OCI-LY7 (cell line): Measurements from ENCODE around the gene SMURF1. TPM values are rescaled to one million over a fixed set of nuclear protein-coding genes. Genes with fewer than 3 reads are reported as not detected.

Experiments used
- BruUV-seq: library from RNA; stranded (reverse); fragments of 400-500 nt; replicated peaks from 2 replicates; lab custom pipeline; 2021; lab: Mats Ljungman, UMichigan
- CTCF ChIA-PET: fragments of 300-600 bp; sonication (Branson Sonifier 250); formaldehyde crosslinking; loops from one replicate; lab custom pipeline; 2022; ENCODE audit warnings: antibody characterized with exemption; ENCODE audit not compliant: unreplicated experiment; lab: Charles Lee
- POLR2A ChIA-PET: fragments of 300-600 bp; sonication (Branson Sonifier 250); formaldehyde crosslinking; loops from one replicate; lab custom pipeline; 2022; ENCODE audit warnings: antibody characterized with exemption; lab: Charles Lee
- DNase-seq: peaks from one replicate; pipeline ENCODE4 v3.0.0-alpha.2; 2015; ENCODE audit warnings: low spot score
- H2AFZ ChIP-seq: fragments of 200-600 bp; sonication (generic), shearing (Covaris generic); 2 replicates; pipeline ENCODE4 v1.6.1; 2014; ENCODE audit warnings: mild to moderate bottlenecking, antibody characterized with exemption, low read length, moderate library complexity
- H3K27ac ChIP-seq: fragments of 200-600 bp; sonication (generic); 2 replicates; pipeline ENCODE4 v1.5.1; 2014; ENCODE audit warnings: mixed run types, low read depth, mild to moderate bottlenecking, moderate library complexity, low read length, inconsistent platforms; ENCODE audit not compliant: poor library complexity, severe bottlenecking
- H3K36me3 ChIP-seq: fragments of 200-600 bp; sonication (generic); 2 replicates; pipeline ENCODE4 v1.6.1; 2014; ENCODE audit warnings: mild to moderate bottlenecking, antibody characterized with exemption, low read length, moderate library complexity, mixed read lengths; ENCODE audit not compliant: insufficient read depth
- H3K4me1 ChIP-seq: fragments of 200-600 bp; sonication (generic); 2 replicates; pipeline ENCODE4 v1.5.1; 2014; ENCODE audit warnings: mild to moderate bottlenecking, low read length; ENCODE audit not compliant: insufficient read depth, poor library complexity, severe bottlenecking
- H3K4me2 ChIP-seq: fragments of 200-600 bp; sonication (generic); 2 replicates; pipeline ENCODE4 v1.6.1; 2014; ENCODE audit warnings: mild to moderate bottlenecking, low read length
- H3K4me3 ChIP-seq: fragments of 200-600 bp; sonication (generic); 2 replicates; pipeline ENCODE4 v1.5.1; 2014; ENCODE audit warnings: mild to moderate bottlenecking, low read depth, low read length; ENCODE audit not compliant: poor library complexity, severe bottlenecking
- H3K79me2 ChIP-seq: fragments of 200-600 bp; sonication (generic); 2 replicates; pipeline ENCODE4 v1.6.1; 2016; ENCODE audit warnings: low read depth, mild to moderate bottlenecking, low read length, moderate library complexity, mixed read lengths; ENCODE audit not compliant: insufficient read depth
- H3K9me2 ChIP-seq: fragments of 200-600 bp; sonication (generic); 2 replicates; pipeline ENCODE4 v1.6.1; 2016; ENCODE audit warnings: mild to moderate bottlenecking, low read length, mixed read lengths; ENCODE audit not compliant: insufficient read depth
- H3K9me3 ChIP-seq: fragments of 200-600 bp; sonication (generic); 2 replicates; pipeline ENCODE4 v1.6.1; 2014; ENCODE audit warnings: mild to moderate bottlenecking, mixed run types, low read length, mixed read lengths
- H4K20me1 ChIP-seq: fragments of 200-600 bp; sonication (generic); 2 replicates; pipeline ENCODE4 v1.6.1; 2014; ENCODE audit warnings: mild to moderate bottlenecking, antibody characterized with exemption, low read length, moderate library complexity, mixed read lengths; ENCODE audit not compliant: insufficient read depth
- CTCF ChIP-seq: fragments of 200-600 bp; sonication (generic); conservative IDR thresholded peaks from 2 replicates; pipeline ENCODE4 v1.5.1; 2014; ENCODE audit warnings: mild to moderate bottlenecking, antibody characterized with exemption, low read length, moderate library complexity, mixed read lengths
- EZH2phosphoT487 ChIP-seq: fragments of 200-600 bp; sonication (generic); IDR thresholded peaks from 2 replicates; pipeline ENCODE4 v1.6.1; 2018; ENCODE audit warnings: low read depth, borderline replicate concordance, mild to moderate bottlenecking, mixed run types, antibody characterized with exemption, low read length, moderate library complexity, mixed read lengths
- intact Hi-C: fragments of 100-400 bp; cut with micrococcal nuclease; formaldehyde crosslinking; loops from one replicate; pipeline ENCODE4 v1.10.0; 2022; ENCODE audit not compliant: unreplicated experiment
- total RNA-seq, 2 experiments: library from RNA; depleted of rRNA in 1 of 2; stranded (reverse); fragments of >200 nt in 1 of 2; shearing (Covaris generic) in 1 of 2; gene quantifications; 2 replicates each; pipeline ENCODE4 v1.2.3, GENCODE V29; 2014 to 2022

SMURF1 gene
- total RNA-seq, 2 experiments from 2014 or later: 11.5 to 17.8 TPM

GRCh38 chr7:99034932-99035722 lies 108.8 kb downstream of the SMURF1 start:
- no TSS peak for BruUV-seq
- CTCF ChIA-PET: no interaction called here
- intact Hi-C loops: no loop called here

GRCh38 chr7:99033765-99034164 lies 110.1 kb downstream of the SMURF1 start:
- H3K79me2 ChIP-seq: no peaks in the 10 kb centered on the region
- H3K9me3 ChIP-seq: no peaks in the 10 kb centered on the region
- H3K27ac ChIP-seq: no peak overlapping the region
- CTCF ChIA-PET: no interaction called here
- no peak overlapping the region for H2AFZ ChIP-seq
- H3K4me1 ChIP-seq: peaks cover 12% of the 10 kb centered on the region
- no TSS peak for BruUV-seq
- no peak overlapping the region for H3K4me3 ChIP-seq
- no peak overlapping the region for H3K4me2 ChIP-seq
- TF ChIP-seq EZH2phosphoT487 (no peak), CTCF (no peak)
- intact Hi-C loops: no loop called here
- H3K9me2 ChIP-seq: no peaks in the 10 kb centered on the region
- no peaks in the 10 kb centered on the region for H4K20me1 ChIP-seq
- H3K36me3 ChIP-seq: peaks cover 96% of the 10 kb centered on the region
- no peak for DNase-seq
- POLR2A ChIA-PET: no interaction called here

More at GRCh38 chr7:99034932-99035722, 108.8 kb downstream of the SMURF1 start:
- Histone ChIP-seq H2AFZ (no peak overlapping the region), H3K36me3 (peaks cover 94% of the 10 kb centered on the region), H3K4me2 (no peak overlapping the region), H3K27ac (no peak overlapping the region), H3K79me2 (no peaks in the 10 kb centered on the region), H3K4me1 (peaks cover 12% of the 10 kb centered on the region), H3K4me3 (no peak overlapping the region), H4K20me1 (no peaks in the 10 kb centered on the region), H3K9me2 (no peaks in the 10 kb centered on the region), H3K9me3 (no peaks in the 10 kb centered on the region)
- POLR2A ChIA-PET: no interaction called here
- TF ChIP-seq CTCF: no peak
- DNase-seq: no peak

- no TSS peak for BruUV-seq
- Histone ChIP-seq H3K36me3 (peaks cover 97% of the 10 kb centered on the region), H3K4me2 (no peak overlapping the region), H4K20me1 (no peaks in the 10 kb centered on the region), H3K27ac (no peak overlapping the region), H3K4me1 (peaks cover 12% of the 10 kb centered on the region), H3K9me3 (no peaks in the 10 kb centered on the region), H3K79me2 (no peaks in the 10 kb centered on the region), H2AFZ (no peak overlapping the region), H3K9me2 (no peaks in the 10 kb centered on the region), H3K4me3 (no peak overlapping the region)
- intact Hi-C loops: no loop called here
- ChIA-PET POLR2A (no interaction called here), CTCF (no interaction called here)
- DNase-seq: no peak
- TF ChIP-seq EZH2phosphoT487: no peak
- TF ChIP-seq CTCF: no peak
Measured at GRCh38 chr7:99032928-99033327, 111.0 kb downstream of the SMURF1 start.
